ENCODE measurements around the gene PDCD4.

GRCh38 chr10:110863956-110864355, 7.8 kb upstream of the PDCD4 start:
- TF ChIP-seq GABPB2 (CRISPR knock-in tag; conservative IDR thresholded peaks at IDR 0.05) (no peak), POLR2AphosphoS5 (IDR thresholded peaks at IDR 0.05; ENCODE audit: control insufficient read depth, insufficient read depth, low read depth, low read length) (no peak), SRSF3 (IDR thresholded peaks at IDR 0.05; ENCODE audit: insufficient read depth, low read length) (no peak), TSHZ1 (CRISPR knock-in tag; IDR thresholded peaks at IDR 0.05) (no peak), NR2C2 (CRISPR knock-in tag; IDR thresholded peaks at IDR 0.05) (no peak), NR2C2 (tag; IDR thresholded peaks at IDR 0.05) (no peak)
